Astrocyte of the spinal cord (primary cell): ENCODE measurements around the gene KRTAP19-3.
"Not testable (repeated sequence)": the region's sequence is repeated elsewhere in the genome, so short reads cannot be mapped to it uniquely, and the experiment has no call there.

Experiments used
- DNase-seq: peaks from one replicate; pipeline ENCODE4 v3.0.0; 2011; ENCODE audit warnings: low read depth, low spot score
- H3K4me3 ChIP-seq: 2 replicates; pipeline ENCODE4 v1.5.1; 2011; ENCODE audit warnings: low read depth, mild to moderate bottlenecking, low read length, moderate library complexity
- in situ Hi-C: cut with HindIII; loops from 2 replicates; pipeline ENCODE4 v1.10.0; 2017; ENCODE audit warnings: low sequenced_read_pairs
- TF ChIP-seq, protein P1 (sequence below): IDR thresholded peaks from 2 replicates; pipeline ENCODE4 v1.5.1; 2012; ENCODE audit warnings: low read depth, mild to moderate bottlenecking, low read length, inconsistent platforms

KRTAP19-3 gene

GRCh38 chr21:30491963-30492428 lies at the start of gene KRTAP19-3:
TSS of gene KRTAP19-3 (minus strand) at chr21:30492013. CDS start at chr21:30491957, 56 bp downstream.
- in situ Hi-C loops, result no loop called here
- no peak within 1 kb of the TSS for H3K4me3 ChIP-seq
- DNase-seq, result no peak
- TF ChIP-seq, protein P1, sequence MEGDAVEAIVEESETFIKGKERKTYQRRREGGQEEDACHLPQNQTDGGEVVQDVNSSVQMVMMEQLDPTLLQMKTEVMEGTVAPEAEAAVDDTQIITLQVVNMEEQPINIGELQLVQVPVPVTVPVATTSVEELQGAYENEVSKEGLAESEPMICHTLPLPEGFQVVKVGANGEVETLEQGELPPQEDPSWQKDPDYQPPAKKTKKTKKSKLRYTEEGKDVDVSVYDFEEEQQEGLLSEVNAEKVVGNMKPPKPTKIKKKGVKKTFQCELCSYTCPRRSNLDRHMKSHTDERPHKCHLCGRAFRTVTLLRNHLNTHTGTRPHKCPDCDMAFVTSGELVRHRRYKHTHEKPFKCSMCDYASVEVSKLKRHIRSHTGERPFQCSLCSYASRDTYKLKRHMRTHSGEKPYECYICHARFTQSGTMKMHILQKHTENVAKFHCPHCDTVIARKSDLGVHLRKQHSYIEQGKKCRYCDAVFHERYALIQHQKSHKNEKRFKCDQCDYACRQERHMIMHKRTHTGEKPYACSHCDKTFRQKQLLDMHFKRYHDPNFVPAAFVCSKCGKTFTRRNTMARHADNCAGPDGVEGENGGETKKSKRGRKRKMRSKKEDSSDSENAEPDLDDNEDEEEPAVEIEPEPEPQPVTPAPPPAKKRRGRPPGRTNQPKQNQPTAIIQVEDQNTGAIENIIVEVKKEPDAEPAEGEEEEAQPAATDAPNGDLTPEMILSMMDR, result no peak

DNA sequence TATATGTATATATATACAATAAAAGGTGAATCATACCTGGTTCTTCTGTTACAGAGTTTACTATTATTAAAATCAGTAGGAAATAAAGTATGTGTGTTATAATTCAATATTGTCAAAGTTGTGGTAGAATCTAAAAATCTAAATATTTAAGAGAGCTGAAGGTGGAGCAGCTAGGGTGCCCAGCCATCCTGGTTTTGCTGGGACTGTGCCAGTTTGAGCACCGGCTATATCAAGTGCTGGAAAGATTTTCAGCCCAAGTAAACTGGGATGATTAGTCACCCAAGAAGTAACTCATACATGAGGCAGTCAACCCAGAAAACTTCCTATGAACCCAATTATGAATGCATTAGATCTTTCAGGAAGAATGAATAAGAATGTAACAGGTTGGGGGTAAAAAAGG lies 27.1 kb upstream of the KRTAP19-3 start:
- H3K4me3 ChIP-seq, result no peak overlapping the region
- TF ChIP-seq, protein P1, result no peak
- DNase-seq, result no peak
- in situ Hi-C loops, result no loop called here

DNA sequence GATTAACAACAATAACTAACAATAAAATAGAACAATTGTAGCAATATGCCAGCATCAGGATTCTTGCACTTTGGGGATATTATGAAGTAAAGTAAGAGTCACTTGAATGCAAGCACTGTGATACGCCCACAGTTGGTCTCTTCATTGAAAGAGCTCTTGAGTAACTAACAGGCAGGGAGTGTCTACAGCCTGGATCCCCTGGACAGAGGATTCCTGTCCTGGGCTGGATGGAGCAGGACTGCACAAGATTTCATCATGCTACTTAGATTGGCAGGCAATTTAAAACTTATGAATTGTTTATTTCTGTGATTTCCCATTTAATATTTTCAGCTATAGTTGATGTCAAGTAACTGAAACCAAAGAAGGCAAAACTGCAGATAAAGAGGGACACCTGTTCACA lies 23.9 kb upstream of the KRTAP19-3 start:
- in situ Hi-C loops, result no loop called here
- TF ChIP-seq, protein P1, result no peak
- no peak overlapping the region for H3K4me3 ChIP-seq
- no peak for DNase-seq

DNA sequence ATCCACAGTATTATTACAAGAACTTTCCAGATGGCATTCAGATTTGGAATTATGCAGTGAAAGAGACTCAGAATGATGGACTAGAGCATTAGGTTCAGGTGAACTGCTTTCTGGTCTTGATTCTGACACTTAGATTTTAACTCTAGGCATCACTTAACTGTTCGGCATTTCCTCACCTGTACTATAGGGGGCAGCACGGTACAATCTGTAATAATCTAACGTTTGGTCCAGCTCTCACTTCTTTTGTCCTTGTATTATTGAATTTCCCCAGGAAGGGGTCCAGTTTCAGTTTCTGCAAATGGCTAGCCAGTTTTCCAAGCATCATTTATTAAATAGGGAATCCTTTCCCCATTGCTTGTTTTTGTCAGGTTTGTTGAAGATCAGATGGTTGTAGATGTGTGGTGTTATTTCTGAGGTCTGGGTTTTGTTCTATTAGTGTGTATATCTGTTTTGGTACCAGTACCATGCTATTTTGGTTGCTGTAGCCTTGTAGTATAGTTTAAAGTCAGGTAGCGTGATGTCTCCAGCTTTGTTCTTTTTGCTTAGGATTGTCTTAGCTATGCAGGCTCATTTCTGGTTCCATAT lies 13.9 kb upstream of the KRTAP19-3 start:
- DNase-seq, in situ Hi-C loops: not testable (repeated sequence)

DNA sequence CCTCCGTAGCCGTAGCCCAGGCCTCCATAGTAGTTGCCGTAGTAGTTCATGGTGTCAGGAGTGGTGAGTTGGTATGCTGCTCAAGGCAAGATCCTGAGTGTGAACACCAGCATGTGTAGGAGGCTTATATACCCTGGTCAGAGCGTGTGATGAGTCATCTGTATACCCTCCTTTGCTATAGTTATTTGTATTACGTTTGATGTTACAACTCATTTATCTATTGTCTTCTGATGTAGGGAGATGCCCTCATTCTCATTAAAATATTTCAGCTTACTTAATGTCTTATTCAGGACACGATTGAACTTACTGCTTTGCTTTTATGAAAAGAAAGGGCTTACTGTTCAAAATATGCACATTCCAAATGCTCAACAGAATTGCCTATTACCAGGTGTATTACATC lies 10.2 kb upstream of the KRTAP19-3 start, which contains the start of gene KRTAP19-5:
Gene KRTAP19-5 (minus strand): TSS at position 101 of the 400 bp plus-strand sequence. CDS start 51 bp downstream, at position 50.
- no peak for DNase-seq
- TF ChIP-seq, protein P1, result no peak
- no peak within 1 kb of the TSS for H3K4me3 ChIP-seq
- in situ Hi-C loops, result no loop called here

More for the DNA sequence above, 13.9 kb upstream of the KRTAP19-3 start:
- H3K4me3 ChIP-seq, result not testable (repeated sequence)

- no peak for DNase-seq
- H3K4me3 ChIP-seq, result no peak within 1 kb of the TSS
- TF ChIP-seq, protein P1, result no peak
- in situ Hi-C loops, result no loop called here
Observed at GRCh38 chr21:30497065-30497464, 5.3 kb upstream of the KRTAP19-3 start, which contains the start of gene KRTAP19-4. TSS of gene KRTAP19-4 (minus strand) at chr21:30497165. CDS start at chr21:30497110, 55 bp downstream.

GRCh38 chr21:30487336-30487735 lies 4.5 kb downstream of the KRTAP19-3 start, which contains the start of gene KRTAP19-2:
TSS of gene KRTAP19-2 (minus strand) at chr21:30487436. CDS start at chr21:30487348, 88 bp downstream.
- TF ChIP-seq, protein P1, result no peak
- H3K4me3 ChIP-seq, result no peak within 1 kb of the TSS
- no peak for DNase-seq
- in situ Hi-C loops, result no loop called here
